CD4-positive, alpha-beta T cell treated with Interleukin-17A for 1 hour (primary cell): ENCODE results near the gene AP4B1.

Source experiments
- DNase-seq: peaks from one replicate; pipeline ENCODE4 v3.0.0-alpha.2; 2020

Gene AP4B1

GRCh38 chr1:113929750-113930498 lies 25.3 kb upstream of the AP4B1 start:
- peak; percentile 87 for DNase-seq

GRCh38 chr1:113928941-113929749 lies 24.5 kb upstream of the AP4B1 start, which contains the start of gene HIPK1:
Gene HIPK1 (plus strand): TSS chr1:113929324.
- peak; percentile 94 for DNase-seq

GRCh38 chr1:113928187-113928930 lies 23.8 kb upstream of the AP4B1 start:
- DNase-seq: no peak

- no peak for DNase-seq
Measured at GRCh38 chr1:113924473-113924872, 19.9 kb upstream of the AP4B1 start.

GRCh38 chr1:113922957-113923356 lies 18.4 kb upstream of the AP4B1 start:
- no peak for DNase-seq

- no peak for DNase-seq
Measured at GRCh38 chr1:113918243-113918642, 13.6 kb upstream of the AP4B1 start.

GRCh38 chr1:113917400-113918082 lies 12.9 kb upstream of the AP4B1 start:
- DNase-seq: no peak

GRCh38 chr1:113916974-113917373 lies 12.4 kb upstream of the AP4B1 start:
- DNase-seq: no peak

GRCh38 chr1:113913887-113914664 lies 9.5 kb upstream of the AP4B1 start:
- no peak for DNase-seq

- DNase-seq: no peak
Measured at GRCh38 chr1:113913312-113913668, 8.7 kb upstream of the AP4B1 start.

- no peak for DNase-seq
Measured at GRCh38 chr1:113912594-113913311, 8.2 kb upstream of the AP4B1 start.

- no peak for DNase-seq
Measured at GRCh38 chr1:113905435-113905861, 849 bp upstream of the AP4B1 start.

- no peak for DNase-seq
Measured at GRCh38 chr1:113904293-113904673, 316 bp downstream of the AP4B1 start.

GRCh38 chr1:113903501-113904292 lies 902 bp downstream of the AP4B1 start:
- peak; percentile 39 for DNase-seq

- no peak for DNase-seq
Measured at GRCh38 chr1:113901191-113901590, 3.4 kb downstream of the AP4B1 start.

- no peak for DNase-seq
Measured at GRCh38 chr1:113899111-113899510, 5.5 kb downstream of the AP4B1 start.

- DNase-seq: no peak
Measured at GRCh38 chr1:113898241-113898814, 6.3 kb downstream of the AP4B1 start.

GRCh38 chr1:113895961-113896360 lies 8.6 kb downstream of the AP4B1 start:
- no peak for DNase-seq

- DNase-seq: no peak
Measured at GRCh38 chr1:113895098-113895497, 9.5 kb downstream of the AP4B1 start.

- DNase-seq: no peak
Measured at GRCh38 chr1:113893267-113893666, 11.3 kb downstream of the AP4B1 start.
